GM23338 (cell line): Measurements from ENCODE around the gene GRHL3. TPM values are rescaled to one million over a fixed set of nuclear protein-coding genes. Genes with fewer than 3 reads are reported as not detected.

Experiments
- ATAC-seq: fragments of 200-7000 bp; cut with Tn5 transposase; 3 replicates; pipeline ENCODE4 v1.9.1; 2020
- DNase-seq: peaks from one replicate; pipeline ENCODE4 v3.0.0-alpha.2; 2015; ENCODE audit warnings: low spot score
- H2AFZ ChIP-seq: fragments of 200-600 bp; sonication (generic); 2 replicates; pipeline ENCODE4 v1.8.0; 2016; ENCODE audit warnings: antibody characterized with exemption, mild to moderate bottlenecking, moderate library complexity
- H3F3A ChIP-seq: fragments of 200-600 bp; sonication (generic); replicated peaks from 2 replicates; pipeline ENCODE4 v1.8.0; 2017; ENCODE audit warnings: antibody characterized with exemption, mixed run types, low read depth
- H3K27ac ChIP-seq: fragments of 200-600 bp; sonication (generic); 2 replicates; pipeline ENCODE4 v1.6.1; 2016; ENCODE audit warnings: low read depth
- H3K27me3 ChIP-seq: fragments of 200-600 bp; sonication (generic); 2 replicates; pipeline ENCODE4 v1.8.0; 2016; ENCODE audit warnings: mild to moderate bottlenecking, mixed run types, moderate library complexity; ENCODE audit not compliant: insufficient read depth
- H3K36me3 ChIP-seq: fragments of 200-600 bp; sonication (generic); 2 replicates; pipeline ENCODE4 v1.8.0; 2016; ENCODE audit warnings: mild to moderate bottlenecking; ENCODE audit not compliant: insufficient read depth
- H3K4me1 ChIP-seq: fragments of 200-600 bp; sonication (generic); 2 replicates; pipeline ENCODE4 v1.8.0; 2016; ENCODE audit warnings: mild to moderate bottlenecking, moderate library complexity; ENCODE audit not compliant: insufficient read depth
- H3K4me2 ChIP-seq: fragments of 200-600 bp; sonication (generic); 2 replicates; pipeline ENCODE4 v1.7.1; 2017; ENCODE audit warnings: mixed run types
- H3K4me3 ChIP-seq: fragments of 200-600 bp; sonication (generic); 2 replicates; pipeline ENCODE4 v1.6.1; 2016; ENCODE audit warnings: mixed run types
- H3K79me2 ChIP-seq: fragments of 200-600 bp; sonication (generic); replicated peaks from 2 replicates; pipeline ENCODE4 v1.8.0; 2017; ENCODE audit warnings: mild to moderate bottlenecking; ENCODE audit not compliant: insufficient read depth
- H3K9me2 ChIP-seq: fragments of 200-600 bp; sonication (generic); 2 replicates; pipeline ENCODE4 v1.8.0; 2017; ENCODE audit not compliant: insufficient read depth
- H4K20me1 ChIP-seq: fragments of 200-600 bp; sonication (generic); replicated peaks from 2 replicates; pipeline ENCODE4 v1.8.0; 2017; ENCODE audit warnings: mild to moderate bottlenecking; ENCODE audit not compliant: insufficient read depth
- H3K27ac Mint-ChIP-seq: 2 replicates; pipeline ENCODE4 v1.8.0; 2020; ENCODE audit warnings: inconsistent platforms, mild to moderate bottlenecking, moderate library complexity, mixed read lengths
- H3K27me3 Mint-ChIP-seq: 3 replicates; pipeline ENCODE4 v1.8.0; 2022; ENCODE audit warnings: low read depth, mild to moderate bottlenecking, moderate library complexity, mixed read lengths, inconsistent platforms; ENCODE audit not compliant: insufficient read depth, poor library complexity
- H3K36me3 Mint-ChIP-seq: 3 replicates; pipeline ENCODE4 v1.8.0; 2021; ENCODE audit warnings: low read depth, mild to moderate bottlenecking, inconsistent platforms, moderate library complexity, mixed read lengths
- H3K4me1 Mint-ChIP-seq: 3 replicates; pipeline ENCODE4 v1.8.0; 2020; ENCODE audit warnings: mild to moderate bottlenecking, inconsistent platforms, mixed read lengths
- H3K4me3 Mint-ChIP-seq: 3 replicates; pipeline ENCODE4 v1.8.0; 2021; ENCODE audit warnings: moderate library complexity, mild to moderate bottlenecking, inconsistent platforms, mixed read lengths
- H3K9me3 Mint-ChIP-seq: 3 replicates; pipeline ENCODE4 v1.8.0; 2020; ENCODE audit warnings: moderate library complexity, mild to moderate bottlenecking, inconsistent platforms, mixed read lengths
- CREB1 ChIP-seq: fragments of 250-450 bp; sonication (Bioruptor Pico); IDR thresholded peaks from 2 replicates; pipeline ENCODE4 v1.5.0; 2020; ENCODE audit warnings: low read depth, mild to moderate bottlenecking, moderate library complexity
- EZH2 ChIP-seq: fragments of 200-600 bp; sonication (generic); IDR thresholded peaks from one replicate; pipeline ENCODE4 v1.8.0; 2017; ENCODE audit warnings: antibody characterized with exemption, mild to moderate bottlenecking, low read depth; ENCODE audit not compliant: unreplicated experiment
- EZH2phosphoT487 ChIP-seq: fragments of 200-600 bp; sonication (generic); IDR thresholded peaks from one replicate; pipeline ENCODE4 v1.8.1; 2018; ENCODE audit warnings: antibody characterized with exemption; ENCODE audit not compliant: unreplicated experiment
- JUNB ChIP-seq: IDR thresholded peaks from one replicate; pipeline ENCODE4 v1.6.1; 2016; ENCODE audit warnings: antibody characterized with exemption; ENCODE audit not compliant: unreplicated experiment
- NANOG ChIP-seq: IDR thresholded peaks from 2 replicates; pipeline ENCODE4 v1.6.1; 2016; ENCODE audit warnings: antibody characterized with exemption, borderline replicate concordance
- POLR2AphosphoS5 ChIP-seq: IDR thresholded peaks from 2 replicates; pipeline ENCODE4 v1.6.1; 2016; ENCODE audit warnings: antibody characterized with exemption, low read depth
- STAT1 ChIP-seq: IDR thresholded peaks from one replicate; pipeline ENCODE4 v1.6.1; 2016; ENCODE audit warnings: antibody characterized with exemption; ENCODE audit not compliant: unreplicated experiment
- ZNF114 ChIP-seq: fragments of 250-450 bp; sonication (Bioruptor Pico); IDR thresholded peaks from 2 replicates; pipeline ENCODE4 v1.5.0; 2020; ENCODE audit warnings: mild to moderate bottlenecking, moderate library complexity
- ZNF331 ChIP-seq: fragments of 250-450 bp; sonication (Bioruptor Pico); IDR thresholded peaks from 2 replicates; pipeline ENCODE4 v1.5.0; 2020; ENCODE audit warnings: low read depth, mild to moderate bottlenecking, moderate library complexity
- polyA plus RNA-seq: library from polyadenylated mRNA; unstranded; fragments of >200 nt; fragmentation: Nextera tagmentation; extraction: Ambion mirVana; gene quantifications from 2 replicates; pipeline ENCODE4 v1.2.1, GENCODE V29; 2016
- total RNA-seq: library from RNA; depleted of rRNA; stranded (reverse); fragments of >200 nt; shearing (Covaris generic); gene quantifications from 2 replicates; pipeline ENCODE4 v1.2.3, GENCODE V29; 2014
- TF ChIP-seq, protein P1 (sequence below): IDR thresholded peaks from 2 replicates; pipeline ENCODE4 v1.6.1; 2016; ENCODE audit warnings: antibody characterized with exemption
- TF ChIP-seq, protein P2 (sequence below), 2 experiments: fragments of 200-600 bp in 1 of 2; sonication (generic) in 1 of 2; conservative IDR thresholded peaks; 2 replicates each; pipeline versions ENCODE4 v1.5.1 to v1.6.1; 2016 to 2017; ENCODE audit warnings: antibody characterized with exemption in 2 of 2, low read depth in 2 of 2, mild to moderate bottlenecking in 2 of 2, moderate library complexity in 1 of 2
- TF ChIP-seq, protein P3 (sequence below): IDR thresholded peaks from one replicate; pipeline ENCODE4 v1.6.1; 2018; ENCODE audit warnings: antibody characterized with exemption; ENCODE audit not compliant: unreplicated experiment
- TF ChIP-seq, protein P4 (sequence below): fragments of 250-450 bp; sonication (Bioruptor Pico); IDR thresholded peaks from 2 replicates; pipeline ENCODE4 v1.5.0; 2020; ENCODE audit warnings: mild to moderate bottlenecking, moderate library complexity

The GRHL3 gene
- total and polyA plus RNA-seq, 2 experiments from 2014 or later, result 0.78 to 1.1 TPM

DNA sequence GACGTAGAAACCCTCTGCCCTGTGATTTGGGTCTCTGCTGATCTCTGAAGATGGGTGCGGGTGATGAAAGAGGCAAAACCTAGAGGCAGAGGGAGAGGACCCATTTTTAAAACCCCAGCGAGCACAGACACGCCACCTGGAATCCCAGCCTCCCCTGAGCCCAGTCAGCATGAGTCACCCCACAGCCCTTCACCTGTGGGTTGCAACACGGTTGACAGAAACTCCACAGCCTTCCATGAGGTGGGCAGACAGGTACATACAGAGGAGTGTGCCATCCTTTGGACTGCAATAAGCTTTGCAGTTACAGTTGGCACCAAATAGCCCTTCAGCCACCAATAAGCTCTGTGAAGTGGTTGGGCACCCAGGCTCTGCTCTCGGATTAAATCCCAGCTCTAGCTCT, 2.1 kb upstream of the GRHL3 start:
- Histone ChIP-seq H3K4me2 (no peak overlapping the region), H3K27me3 (peaks cover 25% of the 10 kb centered on the region), H3F3A (peaks cover 8% of the 10 kb centered on the region; the same call in 1 of the 2 replicates), H3K27ac (no peak overlapping the region), H3K4me1 (peaks cover 30% of the 10 kb centered on the region), H4K20me1 (no peaks in the 10 kb centered on the region), H3K4me3 (no peak overlapping the region), H3K9me2 (no peaks in the 10 kb centered on the region), H3K36me3 (no peaks in the 10 kb centered on the region), H3K79me2 (no peaks in the 10 kb centered on the region), H2AFZ (no peak overlapping the region)
- H3K27me3 Mint-ChIP-seq, result peaks cover 34% of the 10 kb centered on the region
- no peaks in the 10 kb centered on the region for H3K9me3 Mint-ChIP-seq
- peaks cover 41% of the 10 kb centered on the region for H3K4me1 Mint-ChIP-seq
- no peak overlapping the region for H3K27ac Mint-ChIP-seq
- H3K36me3 Mint-ChIP-seq, result no peaks in the 10 kb centered on the region
- DNase-seq (no peak), ATAC-seq (no peak)
- no peak overlapping the region for H3K4me3 Mint-ChIP-seq
- no peak for TF ChIP-seq CREB1 (CRISPR knock-in tag)
- no peak for TF ChIP-seq EZH2phosphoT487
- TF ChIP-seq, protein P1, sequence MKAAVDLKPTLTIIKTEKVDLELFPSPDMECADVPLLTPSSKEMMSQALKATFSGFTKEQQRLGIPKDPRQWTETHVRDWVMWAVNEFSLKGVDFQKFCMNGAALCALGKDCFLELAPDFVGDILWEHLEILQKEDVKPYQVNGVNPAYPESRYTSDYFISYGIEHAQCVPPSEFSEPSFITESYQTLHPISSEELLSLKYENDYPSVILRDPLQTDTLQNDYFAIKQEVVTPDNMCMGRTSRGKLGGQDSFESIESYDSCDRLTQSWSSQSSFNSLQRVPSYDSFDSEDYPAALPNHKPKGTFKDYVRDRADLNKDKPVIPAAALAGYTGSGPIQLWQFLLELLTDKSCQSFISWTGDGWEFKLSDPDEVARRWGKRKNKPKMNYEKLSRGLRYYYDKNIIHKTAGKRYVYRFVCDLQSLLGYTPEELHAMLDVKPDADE, result no peak
- TF ChIP-seq, protein P2, sequence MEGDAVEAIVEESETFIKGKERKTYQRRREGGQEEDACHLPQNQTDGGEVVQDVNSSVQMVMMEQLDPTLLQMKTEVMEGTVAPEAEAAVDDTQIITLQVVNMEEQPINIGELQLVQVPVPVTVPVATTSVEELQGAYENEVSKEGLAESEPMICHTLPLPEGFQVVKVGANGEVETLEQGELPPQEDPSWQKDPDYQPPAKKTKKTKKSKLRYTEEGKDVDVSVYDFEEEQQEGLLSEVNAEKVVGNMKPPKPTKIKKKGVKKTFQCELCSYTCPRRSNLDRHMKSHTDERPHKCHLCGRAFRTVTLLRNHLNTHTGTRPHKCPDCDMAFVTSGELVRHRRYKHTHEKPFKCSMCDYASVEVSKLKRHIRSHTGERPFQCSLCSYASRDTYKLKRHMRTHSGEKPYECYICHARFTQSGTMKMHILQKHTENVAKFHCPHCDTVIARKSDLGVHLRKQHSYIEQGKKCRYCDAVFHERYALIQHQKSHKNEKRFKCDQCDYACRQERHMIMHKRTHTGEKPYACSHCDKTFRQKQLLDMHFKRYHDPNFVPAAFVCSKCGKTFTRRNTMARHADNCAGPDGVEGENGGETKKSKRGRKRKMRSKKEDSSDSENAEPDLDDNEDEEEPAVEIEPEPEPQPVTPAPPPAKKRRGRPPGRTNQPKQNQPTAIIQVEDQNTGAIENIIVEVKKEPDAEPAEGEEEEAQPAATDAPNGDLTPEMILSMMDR (conservative IDR thresholded peaks at IDR 0.05; ENCODE audit: low read depth in 2 of 2), result no peak
- no peak for TF ChIP-seq NANOG
- no peak for TF ChIP-seq JUNB
- TF ChIP-seq, protein P3, sequence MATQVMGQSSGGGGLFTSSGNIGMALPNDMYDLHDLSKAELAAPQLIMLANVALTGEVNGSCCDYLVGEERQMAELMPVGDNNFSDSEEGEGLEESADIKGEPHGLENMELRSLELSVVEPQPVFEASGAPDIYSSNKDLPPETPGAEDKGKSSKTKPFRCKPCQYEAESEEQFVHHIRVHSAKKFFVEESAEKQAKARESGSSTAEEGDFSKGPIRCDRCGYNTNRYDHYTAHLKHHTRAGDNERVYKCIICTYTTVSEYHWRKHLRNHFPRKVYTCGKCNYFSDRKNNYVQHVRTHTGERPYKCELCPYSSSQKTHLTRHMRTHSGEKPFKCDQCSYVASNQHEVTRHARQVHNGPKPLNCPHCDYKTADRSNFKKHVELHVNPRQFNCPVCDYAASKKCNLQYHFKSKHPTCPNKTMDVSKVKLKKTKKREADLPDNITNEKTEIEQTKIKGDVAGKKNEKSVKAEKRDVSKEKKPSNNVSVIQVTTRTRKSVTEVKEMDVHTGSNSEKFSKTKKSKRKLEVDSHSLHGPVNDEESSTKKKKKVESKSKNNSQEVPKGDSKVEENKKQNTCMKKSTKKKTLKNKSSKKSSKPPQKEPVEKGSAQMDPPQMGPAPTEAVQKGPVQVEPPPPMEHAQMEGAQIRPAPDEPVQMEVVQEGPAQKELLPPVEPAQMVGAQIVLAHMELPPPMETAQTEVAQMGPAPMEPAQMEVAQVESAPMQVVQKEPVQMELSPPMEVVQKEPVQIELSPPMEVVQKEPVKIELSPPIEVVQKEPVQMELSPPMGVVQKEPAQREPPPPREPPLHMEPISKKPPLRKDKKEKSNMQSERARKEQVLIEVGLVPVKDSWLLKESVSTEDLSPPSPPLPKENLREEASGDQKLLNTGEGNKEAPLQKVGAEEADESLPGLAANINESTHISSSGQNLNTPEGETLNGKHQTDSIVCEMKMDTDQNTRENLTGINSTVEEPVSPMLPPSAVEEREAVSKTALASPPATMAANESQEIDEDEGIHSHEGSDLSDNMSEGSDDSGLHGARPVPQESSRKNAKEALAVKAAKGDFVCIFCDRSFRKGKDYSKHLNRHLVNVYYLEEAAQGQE, result no peak
- TF ChIP-seq, protein P4, sequence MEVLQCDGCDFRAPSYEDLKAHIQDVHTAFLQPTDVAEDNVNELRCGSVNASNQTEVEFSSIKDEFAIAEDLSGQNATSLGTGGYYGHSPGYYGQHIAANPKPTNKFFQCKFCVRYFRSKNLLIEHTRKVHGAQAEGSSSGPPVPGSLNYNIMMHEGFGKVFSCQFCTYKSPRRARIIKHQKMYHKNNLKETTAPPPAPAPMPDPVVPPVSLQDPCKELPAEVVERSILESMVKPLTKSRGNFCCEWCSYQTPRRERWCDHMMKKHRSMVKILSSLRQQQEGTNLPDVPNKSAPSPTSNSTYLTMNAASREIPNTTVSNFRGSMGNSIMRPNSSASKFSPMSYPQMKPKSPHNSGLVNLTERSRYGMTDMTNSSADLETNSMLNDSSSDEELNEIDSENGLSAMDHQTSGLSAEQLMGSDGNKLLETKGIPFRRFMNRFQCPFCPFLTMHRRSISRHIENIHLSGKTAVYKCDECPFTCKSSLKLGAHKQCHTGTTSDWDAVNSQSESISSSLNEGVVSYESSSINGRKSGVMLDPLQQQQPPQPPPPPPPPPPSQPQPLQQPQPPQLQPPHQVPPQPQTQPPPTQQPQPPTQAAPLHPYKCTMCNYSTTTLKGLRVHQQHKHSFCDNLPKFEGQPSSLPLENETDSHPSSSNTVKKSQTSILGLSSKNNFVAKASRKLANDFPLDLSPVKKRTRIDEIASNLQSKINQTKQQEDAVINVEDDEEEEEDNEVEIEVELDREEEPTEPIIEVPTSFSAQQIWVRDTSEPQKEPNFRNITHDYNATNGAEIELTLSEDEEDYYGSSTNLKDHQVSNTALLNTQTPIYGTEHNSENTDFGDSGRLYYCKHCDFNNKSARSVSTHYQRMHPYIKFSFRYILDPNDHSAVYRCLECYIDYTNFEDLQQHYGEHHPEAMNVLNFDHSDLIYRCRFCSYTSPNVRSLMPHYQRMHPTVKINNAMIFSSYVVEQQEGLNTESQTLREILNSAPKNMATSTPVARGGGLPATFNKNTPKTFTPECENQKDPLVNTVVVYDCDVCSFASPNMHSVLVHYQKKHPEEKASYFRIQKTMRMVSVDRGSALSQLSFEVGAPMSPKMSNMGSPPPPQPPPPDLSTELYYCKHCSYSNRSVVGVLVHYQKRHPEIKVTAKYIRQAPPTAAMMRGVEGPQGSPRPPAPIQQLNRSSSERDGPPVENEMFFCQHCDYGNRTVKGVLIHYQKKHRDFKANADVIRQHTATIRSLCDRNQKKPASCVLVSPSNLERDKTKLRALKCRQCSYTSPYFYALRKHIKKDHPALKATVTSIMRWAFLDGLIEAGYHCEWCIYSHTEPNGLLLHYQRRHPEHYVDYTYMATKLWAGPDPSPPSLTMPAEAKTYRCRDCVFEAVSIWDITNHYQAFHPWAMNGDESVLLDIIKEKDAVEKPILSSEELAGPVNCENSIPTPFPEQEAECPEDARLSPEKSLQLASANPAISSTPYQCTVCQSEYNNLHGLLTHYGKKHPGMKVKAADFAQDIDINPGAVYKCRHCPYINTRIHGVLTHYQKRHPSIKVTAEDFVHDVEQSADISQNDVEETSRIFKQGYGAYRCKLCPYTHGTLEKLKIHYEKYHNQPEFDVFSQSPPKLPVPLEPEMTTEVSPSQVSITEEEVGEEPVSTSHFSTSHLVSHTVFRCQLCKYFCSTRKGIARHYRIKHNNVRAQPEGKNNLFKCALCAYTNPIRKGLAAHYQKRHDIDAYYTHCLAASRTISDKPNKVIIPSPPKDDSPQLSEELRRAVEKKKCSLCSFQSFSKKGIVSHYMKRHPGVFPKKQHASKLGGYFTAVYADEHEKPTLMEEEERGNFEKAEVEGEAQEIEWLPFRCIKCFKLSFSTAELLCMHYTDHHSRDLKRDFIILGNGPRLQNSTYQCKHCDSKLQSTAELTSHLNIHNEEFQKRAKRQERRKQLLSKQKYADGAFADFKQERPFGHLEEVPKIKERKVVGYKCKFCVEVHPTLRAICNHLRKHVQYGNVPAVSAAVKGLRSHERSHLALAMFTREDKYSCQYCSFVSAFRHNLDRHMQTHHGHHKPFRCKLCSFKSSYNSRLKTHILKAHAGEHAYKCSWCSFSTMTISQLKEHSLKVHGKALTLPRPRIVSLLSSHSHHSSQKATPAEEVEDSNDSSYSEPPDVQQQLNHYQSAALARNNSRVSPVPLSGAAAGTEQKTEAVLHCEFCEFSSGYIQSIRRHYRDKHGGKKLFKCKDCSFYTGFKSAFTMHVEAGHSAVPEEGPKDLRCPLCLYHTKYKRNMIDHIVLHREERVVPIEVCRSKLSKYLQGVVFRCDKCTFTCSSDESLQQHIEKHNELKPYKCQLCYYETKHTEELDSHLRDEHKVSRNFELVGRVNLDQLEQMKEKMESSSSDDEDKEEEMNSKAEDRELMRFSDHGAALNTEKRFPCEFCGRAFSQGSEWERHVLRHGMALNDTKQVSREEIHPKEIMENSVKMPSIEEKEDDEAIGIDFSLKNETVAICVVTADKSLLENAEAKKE, result no peak
- no peak for TF ChIP-seq ZNF114 (CRISPR knock-in tag)
- no peak for TF ChIP-seq POLR2AphosphoS5
- TF ChIP-seq EZH2, result no peak
- TF ChIP-seq STAT1, result no peak
- no peak for TF ChIP-seq ZNF331 (CRISPR knock-in tag)
